Astrocyte of the spinal cord (primary cell): ENCODE measurements around the gene ARHGAP26.
A peak's percentile ranks its signal among the peaks of the same experiment; 100 is the strongest.

Experiments used
- DNase-seq: peaks from one replicate; pipeline ENCODE4 v3.0.0; 2011; ENCODE audit warnings: low read depth, low spot score
- H3K4me3 ChIP-seq: 2 replicates; pipeline ENCODE4 v1.5.1; 2011; ENCODE audit warnings: low read depth, mild to moderate bottlenecking, low read length, moderate library complexity
- CTCF ChIP-seq: IDR thresholded peaks from 2 replicates; pipeline ENCODE4 v1.5.1; 2012; ENCODE audit warnings: low read depth, mild to moderate bottlenecking, low read length, inconsistent platforms
- in situ Hi-C: cut with HindIII; loops from 2 replicates; pipeline ENCODE4 v1.10.0; 2017; ENCODE audit warnings: low sequenced_read_pairs

Gene ARHGAP26

GRCh38 chr5:143106174-143106573, 336.0 kb downstream of the ARHGAP26 start:
- peak; percentile 20 for TF ChIP-seq CTCF
- in situ Hi-C loops: no loop called here
- DNase-seq: peak; percentile 47
- H3K4me3 ChIP-seq: no peak overlapping the region

- in situ Hi-C loops: no loop called here
- no peak for DNase-seq
- H3K4me3 ChIP-seq: no peak overlapping the region
Observed at GRCh38 chr5:143108498-143109128, 338.4 kb downstream of the ARHGAP26 start.

GRCh38 chr5:143110591-143110990, 340.4 kb downstream of the ARHGAP26 start:
- no peak for TF ChIP-seq CTCF
- in situ Hi-C loops: no loop called here
- no peak overlapping the region for H3K4me3 ChIP-seq
- DNase-seq: no peak

More at GRCh38 chr5:143108498-143109128, 338.4 kb downstream of the ARHGAP26 start:
- no peak for TF ChIP-seq CTCF

GRCh38 chr5:143111799-143112198, 341.6 kb downstream of the ARHGAP26 start:
- no peak overlapping the region for H3K4me3 ChIP-seq
- no peak for TF ChIP-seq CTCF
- no peak for DNase-seq
- in situ Hi-C loops: no loop called here

GRCh38 chr5:143113461-143113860, 343.3 kb downstream of the ARHGAP26 start:
- no peak for TF ChIP-seq CTCF
- in situ Hi-C loops: no loop called here
- H3K4me3 ChIP-seq: no peak overlapping the region
- DNase-seq: no peak

- no peak for DNase-seq
- in situ Hi-C loops: no loop called here
- TF ChIP-seq CTCF: no peak
- no peak overlapping the region for H3K4me3 ChIP-seq
Observed at GRCh38 chr5:143114481-143114880, 344.3 kb downstream of the ARHGAP26 start.

GRCh38 chr5:143115381-143115780, 345.2 kb downstream of the ARHGAP26 start:
- in situ Hi-C loops: no loop called here
- no peak overlapping the region for H3K4me3 ChIP-seq
- no peak for DNase-seq
- TF ChIP-seq CTCF: no peak
